IPS-20b (cell line): ENCODE measurements around the gene RET.

Experiments
- H3K27ac ChIP-seq: one replicate; pipeline ENCODE4 v1.5.1; 2013; ENCODE audit warnings: low read length
- H3K27me3 ChIP-seq: 2 replicates; pipeline ENCODE4 v1.6.1; 2013; ENCODE audit warnings: mild to moderate bottlenecking, low read length, inconsistent platforms; ENCODE audit not compliant: insufficient read depth
- H3K36me3 ChIP-seq: 2 replicates; pipeline ENCODE4 v1.6.1; 2013; ENCODE audit warnings: low read depth, mild to moderate bottlenecking, inconsistent platforms, low read length, moderate library complexity; ENCODE audit not compliant: insufficient read depth
- H3K4me1 ChIP-seq: 2 replicates; pipeline ENCODE4 v1.6.1; 2013; ENCODE audit warnings: mild to moderate bottlenecking, control low read depth, inconsistent platforms, low read length, moderate library complexity; ENCODE audit not compliant: insufficient read depth
- H3K4me3 ChIP-seq: 2 replicates; pipeline ENCODE4 v1.5.1; 2013; ENCODE audit warnings: mild to moderate bottlenecking, low read length, inconsistent platforms
- H3K9ac ChIP-seq: 2 replicates; pipeline ENCODE4 v1.6.1; 2013; ENCODE audit warnings: low read depth, mild to moderate bottlenecking, inconsistent platforms, low read length, moderate library complexity
- H3K9me3 ChIP-seq: 2 replicates; pipeline ENCODE4 v1.6.1; 2013; ENCODE audit warnings: mild to moderate bottlenecking, low read depth, low read length, inconsistent platforms; ENCODE audit not compliant: insufficient read depth

RET gene

GRCh38 chr10:43039624-43040481 is 37.0 kb upstream of the RET start:
- Histone ChIP-seq H3K9ac (no peak overlapping the region), H3K4me1 (peaks cover 7% of the 10 kb centered on the region; the same call in 1 of the 2 replicates), H3K9me3 (no peaks in the 10 kb centered on the region), H3K27me3 (no peaks in the 10 kb centered on the region), H3K36me3 (no peaks in the 10 kb centered on the region), H3K4me3 (no peak overlapping the region), H3K27ac (no peak overlapping the region)

- no peaks in the 10 kb centered on the region for H3K27me3 ChIP-seq
- no peak overlapping the region for H3K27ac ChIP-seq
- no peaks in the 10 kb centered on the region for H3K9me3 ChIP-seq
- H3K36me3 ChIP-seq = no peaks in the 10 kb centered on the region
- no peak overlapping the region for H3K9ac ChIP-seq
- H3K4me1 ChIP-seq = peaks cover 7% of the 10 kb centered on the region; the same call in 1 of the 2 replicates
- H3K4me3 ChIP-seq = no peak overlapping the region
Observed at GRCh38 chr10:43040482-43041256, 36.2 kb upstream of the RET start.

GRCh38 chr10:43041422-43042342 is 35.2 kb upstream of the RET start:
- Histone ChIP-seq H3K4me1 (peaks cover 7% of the 10 kb centered on the region; the same call in 1 of the 2 replicates), H3K4me3 (no peak overlapping the region), H3K27me3 (no peaks in the 10 kb centered on the region), H3K9ac (no peak overlapping the region), H3K27ac (no peak overlapping the region), H3K36me3 (no peaks in the 10 kb centered on the region), H3K9me3 (no peaks in the 10 kb centered on the region)

GRCh38 chr10:43042503-43043341 is 34.1 kb upstream of the RET start:
- Histone ChIP-seq H3K4me3 (no peak overlapping the region), H3K27me3 (no peaks in the 10 kb centered on the region), H3K27ac (no peak overlapping the region), H3K9me3 (no peaks in the 10 kb centered on the region), H3K9ac (no peak overlapping the region), H3K36me3 (no peaks in the 10 kb centered on the region), H3K4me1 (peaks cover 7% of the 10 kb centered on the region; the same call in 1 of the 2 replicates)

GRCh38 chr10:43043342-43043772 is 33.5 kb upstream of the RET start:
- H3K27me3 ChIP-seq = no peaks in the 10 kb centered on the region
- no peak overlapping the region for H3K27ac ChIP-seq
- no peak overlapping the region for H3K9ac ChIP-seq
- H3K9me3 ChIP-seq = no peaks in the 10 kb centered on the region
- peaks cover 7% of the 10 kb centered on the region; the same call in 1 of the 2 replicates for H3K4me1 ChIP-seq
- H3K36me3 ChIP-seq = no peaks in the 10 kb centered on the region
- H3K4me3 ChIP-seq = no peak overlapping the region

- H3K9ac ChIP-seq = no peak overlapping the region
- H3K36me3 ChIP-seq = no peaks in the 10 kb centered on the region
- H3K4me1 ChIP-seq = peaks cover 7% of the 10 kb centered on the region; the same call in 1 of the 2 replicates
- no peaks in the 10 kb centered on the region for H3K27me3 ChIP-seq
- no peaks in the 10 kb centered on the region for H3K9me3 ChIP-seq
- H3K27ac ChIP-seq = no peak overlapping the region
- H3K4me3 ChIP-seq = no peak overlapping the region
Observed at GRCh38 chr10:43043773-43044447, 33.0 kb upstream of the RET start.

GRCh38 chr10:43044448-43044921 is 32.4 kb upstream of the RET start:
- no peak overlapping the region for H3K4me3 ChIP-seq
- H3K27me3 ChIP-seq = no peaks in the 10 kb centered on the region
- H3K27ac ChIP-seq = no peak overlapping the region
- no peaks in the 10 kb centered on the region for H3K9me3 ChIP-seq
- H3K4me1 ChIP-seq = peaks cover 7% of the 10 kb centered on the region; the same call in 1 of the 2 replicates
- H3K36me3 ChIP-seq = no peaks in the 10 kb centered on the region
- no peak overlapping the region; the same call in 1 of the 2 replicates for H3K9ac ChIP-seq

GRCh38 chr10:43044961-43045621 is 31.8 kb upstream of the RET start:
- Histone ChIP-seq H3K9ac (no peak overlapping the region), H3K4me1 (peaks cover 7% of the 10 kb centered on the region; the same call in 1 of the 2 replicates), H3K9me3 (no peaks in the 10 kb centered on the region), H3K27ac (no peak overlapping the region), H3K36me3 (no peaks in the 10 kb centered on the region), H3K4me3 (no peak overlapping the region), H3K27me3 (no peaks in the 10 kb centered on the region)

GRCh38 chr10:43045631-43046287 is 31.1 kb upstream of the RET start:
- Histone ChIP-seq H3K4me1 (peaks cover 7% of the 10 kb centered on the region; the same call in 1 of the 2 replicates), H3K27ac (no peak overlapping the region)

More at GRCh38 chr10:43045631-43046287, 31.1 kb upstream of the RET start:
- H3K4me3 ChIP-seq = no peak overlapping the region
- no peaks in the 10 kb centered on the region for H3K9me3 ChIP-seq
- no peaks in the 10 kb centered on the region for H3K36me3 ChIP-seq
- H3K27me3 ChIP-seq = no peaks in the 10 kb centered on the region
- H3K9ac ChIP-seq = no peak overlapping the region
